ENCODE data around the gene ROPN1L. TPM values are rescaled to one million over a fixed set of nuclear protein-coding genes. Genes with fewer than 3 reads are reported as not detected.

Gene ROPN1L
- total and polyA plus RNA-seq, 2 of the 13 experiments (the other 11 are each of a cell fraction or from before 2014, with no cell fraction given) = not detected

DNA sequence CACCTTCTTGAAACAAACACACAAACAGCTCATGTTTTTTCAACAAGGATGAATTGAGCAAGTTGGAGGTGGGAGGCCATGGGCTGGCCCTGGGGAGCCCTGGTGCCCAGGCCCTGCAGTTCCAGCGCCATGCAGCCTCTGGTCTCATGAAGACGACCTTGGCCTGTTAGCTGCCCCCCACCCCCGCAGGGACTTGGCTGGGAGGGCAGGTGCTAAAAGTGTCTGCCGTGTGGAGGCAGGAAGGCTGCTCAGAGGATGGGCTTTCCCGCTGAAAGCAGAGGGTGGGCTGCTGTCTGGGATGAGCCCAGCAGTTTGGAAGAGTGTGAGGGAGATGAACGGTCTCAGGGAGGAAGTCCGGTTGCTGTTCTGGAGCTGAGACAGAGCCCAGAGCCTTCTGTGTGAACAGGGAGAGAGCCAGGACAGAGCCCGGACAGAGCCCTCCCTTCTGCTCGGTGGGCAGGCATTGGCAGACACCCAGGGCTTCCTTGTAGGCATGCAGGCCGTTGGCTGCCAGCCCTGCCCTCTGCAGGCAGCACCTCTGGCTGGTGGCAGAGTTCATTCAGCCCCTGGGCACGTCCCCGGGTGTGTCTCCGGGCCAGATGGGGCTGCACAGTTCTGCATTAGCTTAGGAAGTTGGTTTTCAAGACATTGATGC, 18.7 kb downstream of the ROPN1L start:
- Histone ChIP-seq H3K27ac (ENCODE audit: extremely low read length, insufficient read depth, low read length) (no peak overlapping the region), H3K4me3 (replicated peaks in 1 of 3; ENCODE audit: insufficient read depth in 1 of 3, low read depth in 2 of 3, low read length in 3 of 3) (no peak overlapping the region), H4K20me1 (ENCODE audit: insufficient read depth, low read length) (no peaks in the 10 kb centered on the region; the same call in 1 of the 2 replicates), H3K4me1 (ENCODE audit: insufficient read depth, low read length) (no peaks in the 10 kb centered on the region), H3K9me3 (ENCODE audit: low read length) (no peaks in the 10 kb centered on the region), H3K4me2 (ENCODE audit: low read depth, low read length) (no peak overlapping the region), H3K9ac (ENCODE audit: insufficient read depth, low read depth, low read length) (no peak overlapping the region), H3K36me3 (replicated peaks in 1 of 2; ENCODE audit: control insufficient read depth in 1 of 2, insufficient read depth in 2 of 2, low read length in 2 of 2) (no peaks in the 10 kb centered on the region), H3K79me2 (ENCODE audit: insufficient read depth, low read length) (no peaks in the 10 kb centered on the region), H3K27me3 (ENCODE audit: control insufficient read depth in 1 of 2, insufficient read depth in 2 of 2, low read length in 2 of 2) (peaks cover 1 to 29% of the 10 kb centered on the region in 2 experiments; a peak in 2 of 5 replicates), H2AFZ (ENCODE audit: low read length) (no peak overlapping the region)
- WGBS (ENCODE audit: low lambda C conversion rate) = 11% methylated on average over 11 of the region's 13 CpGs
- TF ChIP-seq, protein P1, sequence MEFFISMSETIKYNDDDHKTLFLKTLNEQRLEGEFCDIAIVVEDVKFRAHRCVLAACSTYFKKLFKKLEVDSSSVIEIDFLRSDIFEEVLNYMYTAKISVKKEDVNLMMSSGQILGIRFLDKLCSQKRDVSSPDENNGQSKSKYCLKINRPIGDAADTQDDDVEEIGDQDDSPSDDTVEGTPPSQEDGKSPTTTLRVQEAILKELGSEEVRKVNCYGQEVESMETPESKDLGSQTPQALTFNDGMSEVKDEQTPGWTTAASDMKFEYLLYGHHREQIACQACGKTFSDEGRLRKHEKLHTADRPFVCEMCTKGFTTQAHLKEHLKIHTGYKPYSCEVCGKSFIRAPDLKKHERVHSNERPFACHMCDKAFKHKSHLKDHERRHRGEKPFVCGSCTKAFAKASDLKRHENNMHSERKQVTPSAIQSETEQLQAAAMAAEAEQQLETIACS (CRISPR knock-in tag; IDR thresholded peaks at IDR 0.05) = no peak
- TF ChIP-seq SKI (IDR thresholded peaks at IDR 0.05; ENCODE audit: partially characterized antibody) (no peak), DR1 (CRISPR knock-in tag; IDR thresholded peaks at IDR 0.05) (no peak), CREBL2 (CRISPR knock-in tag; IDR thresholded peaks at IDR 0.05; ENCODE audit: borderline replicate concordance) (no peak)
- ATAC-seq (no peak), FAIRE-seq (no peak), DNase-seq (ENCODE audit: low spot score) (no peak)
- POLR2A ChIA-PET = no interaction called here
- intact Hi-C loops (cut with micrococcal nuclease; ENCODE audit: unreplicated experiment) = no loop called here
- in situ Hi-C loops (cut with HindIII; ENCODE audit: extremely low pct_ligation_motif_present, low pct_unique_long_range_greater_than_20kb) = no loop called here
- CTCF ChIA-PET (ENCODE audit: low intra/inter-chr PET ratio, low total read pairs) = no interaction called here
- BruUV-seq (replicated peaks) = no TSS peak

DNA sequence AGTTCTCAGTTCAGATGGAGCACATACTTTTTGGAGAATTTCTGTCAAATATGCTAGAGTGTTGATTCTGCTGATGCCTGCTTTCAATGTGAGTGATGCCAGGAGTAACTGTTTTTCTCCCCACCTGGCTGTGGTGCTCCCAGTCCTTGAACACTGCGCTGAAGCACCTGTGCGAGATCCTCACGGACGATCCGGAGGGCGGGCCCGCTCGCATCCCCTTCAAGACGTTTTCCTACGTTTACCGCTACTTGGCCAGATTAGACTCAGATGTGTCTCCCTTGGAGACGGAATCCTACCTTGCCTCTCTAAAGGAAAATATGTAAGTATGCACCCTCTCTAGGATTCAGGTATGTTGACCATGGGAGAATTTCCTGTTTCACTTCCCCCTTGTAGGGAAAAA, 19.4 kb downstream of the ROPN1L start:
- Histone ChIP-seq H3K4me1 (ENCODE audit: insufficient read depth, low read length) (no peaks in the 10 kb centered on the region), H2AFZ (ENCODE audit: low read length) (no peak overlapping the region), H3K4me2 (ENCODE audit: low read depth, low read length) (no peak overlapping the region), H3K36me3 (replicated peaks in 1 of 2; ENCODE audit: control insufficient read depth in 1 of 2, insufficient read depth in 2 of 2, low read length in 2 of 2) (no peaks in the 10 kb centered on the region), H3K79me2 (ENCODE audit: insufficient read depth, low read length) (no peaks in the 10 kb centered on the region), H3K9me3 (ENCODE audit: low read length) (no peaks in the 10 kb centered on the region), H3K9ac (ENCODE audit: insufficient read depth, low read depth, low read length) (no peak overlapping the region), H4K20me1 (ENCODE audit: insufficient read depth, low read length) (no peaks in the 10 kb centered on the region; the same call in 1 of the 2 replicates), H3K27me3 (ENCODE audit: control insufficient read depth in 1 of 2, insufficient read depth in 2 of 2, low read length in 2 of 2) (peaks cover 1 to 25% of the 10 kb centered on the region in 2 experiments; a peak in 2 of 5 replicates), H3K4me3 (replicated peaks in 1 of 3; ENCODE audit: insufficient read depth in 1 of 3, low read depth in 2 of 3, low read length in 3 of 3) (no peak overlapping the region), H3K27ac (ENCODE audit: extremely low read length, insufficient read depth, low read length) (no peak overlapping the region)
- ChIA-PET CTCF (ENCODE audit: low intra/inter-chr PET ratio, low total read pairs) (no interaction called here), POLR2A (no interaction called here)
- BruUV-seq (replicated peaks) = no TSS peak
- FAIRE-seq (no peak), DNase-seq (ENCODE audit: low spot score) (no peak), ATAC-seq (no peak)
- in situ Hi-C loops (cut with HindIII; ENCODE audit: extremely low pct_ligation_motif_present, low pct_unique_long_range_greater_than_20kb) (no loop called here), intact Hi-C loops (cut with micrococcal nuclease; ENCODE audit: unreplicated experiment) (no loop called here)
- WGBS (ENCODE audit: low lambda C conversion rate) = 78% methylated on average over 12 of the region's 12 CpGs
- TF ChIP-seq U2AF2 (IDR thresholded peaks at IDR 0.05; ENCODE audit: low read depth, low read length) = no peak
- no peak for TF ChIP-seq ZNF496 (CRISPR knock-in tag; IDR thresholded peaks at IDR 0.05; ENCODE audit: insufficient replicate concordance)
- no peak for TF ChIP-seq TP53 (CRISPR knock-in tag; conservative IDR thresholded peaks at IDR 0.05)
- no peak for TF ChIP-seq ZBTB49 (CRISPR knock-in tag; IDR thresholded peaks at IDR 0.05; ENCODE audit: borderline replicate concordance)
- no peak for TF ChIP-seq ZNF543 (CRISPR knock-in tag; IDR thresholded peaks at IDR 0.05)
- TF ChIP-seq ZNF678 (CRISPR knock-in tag; IDR thresholded peaks at IDR 0.05) = no peak
- TF ChIP-seq ZNF234 (CRISPR knock-in tag; conservative IDR thresholded peaks at IDR 0.05) = no peak
- no peak for TF ChIP-seq ZNF446 (CRISPR knock-in tag; IDR thresholded peaks at IDR 0.05)
- TF ChIP-seq BCL6 (CRISPR knock-in tag; IDR thresholded peaks at IDR 0.05) = no peak
- TF ChIP-seq KLF15 (CRISPR knock-in tag; IDR thresholded peaks at IDR 0.05; ENCODE audit: borderline replicate concordance) = no peak
- no peak for TF ChIP-seq HMG20A (CRISPR knock-in tag; IDR thresholded peaks at IDR 0.05; ENCODE audit: borderline replicate concordance)
- no peak for TF ChIP-seq ZNF253 (CRISPR knock-in tag; IDR thresholded peaks at IDR 0.05; ENCODE audit: borderline replicate concordance)
